GM12878 (cell line): ENCODE measurements around the gene DNASE1. TPM values are rescaled to one million over a fixed set of nuclear protein-coding genes. Genes with fewer than 3 reads are reported as not detected.

Experiments used
- ATAC-seq: fragments of 200-7000 bp; cut with Tn5 transposase; 3 replicates; pipeline ENCODE4 v1.9.1; 2020; ENCODE audit warnings: mild to moderate bottlenecking, moderate library complexity
- BruUV-seq: library from RNA; stranded (reverse); fragments of 400-500 nt; replicated peaks from 2 replicates; lab custom pipeline; 2021; lab: Mats Ljungman, UMichigan
- CTCF ChIA-PET: fragments of 300-600 bp; sonication (Branson Sonifier 250); formaldehyde crosslinking; extraction: SDS; loops from one replicate; lab custom pipeline; 2021; ENCODE audit warnings: inconsistent platforms; lab: Yijun Ruan, JAX
- POLR2A ChIA-PET: fragments of 350-600 bp; formaldehyde crosslinking; extraction: SDS; loops from one replicate; lab custom pipeline; 2021; ENCODE audit warnings: inconsistent platforms; lab: Charles Lee
- RAD21 ChIA-PET: fragments of 300-600 bp; sonication (Branson Sonifier 250); formaldehyde crosslinking; loops from one replicate; lab custom pipeline; 2023; ENCODE audit warnings: antibody characterized with exemption; ENCODE audit not compliant: unreplicated experiment; lab: Charles Lee
- SMC1A ChIA-PET: fragments of 300-600 bp; sonication (Branson Sonifier 250); formaldehyde crosslinking; loops from one replicate; lab custom pipeline; 2023; ENCODE audit not compliant: unreplicated experiment, uncharacterized antibody; lab: Charles Lee
- DNase-seq: peaks from one replicate; pipeline ENCODE4 v3.0.0-alpha.2; 2011; ENCODE audit warnings: low read depth, low spot score
- FAIRE-seq: peaks from 3 replicates; lab custom pipeline; 2011; peaks lifted over from hg19 to GRCh38; lab: Jason Lieb, UNC
- H2AFZ ChIP-seq: 2 replicates; pipeline ENCODE4 v1.6.0; 2011; ENCODE audit warnings: low read depth, low read length, control low read depth; ENCODE audit not compliant: control insufficient read depth
- H3K27ac ChIP-seq: 2 replicates; pipeline ENCODE4 v1.5.1; 2011; ENCODE audit warnings: control low read depth; ENCODE audit not compliant: control insufficient read depth, insufficient read depth
- H3K27me3 ChIP-seq, 2 experiments: replicated peaks in 1 of 2; 2 replicates each; pipeline versions ENCODE4 v1.6.0 to v1.6.1; 2011; ENCODE audit warnings: low read length in 1 of 2; ENCODE audit not compliant: control insufficient read depth in 2 of 2, insufficient read depth in 2 of 2
- H3K36me3 ChIP-seq, 2 experiments: 2 replicates each; pipeline ENCODE4 v1.5.1; 2011; ENCODE audit warnings: low read length in 1 of 2; ENCODE audit not compliant: control insufficient read depth in 2 of 2, insufficient read depth in 2 of 2
- H3K4me1 ChIP-seq: 2 replicates; pipeline ENCODE4 v1.6.1; 2011; ENCODE audit warnings: mild to moderate bottlenecking, low read length, moderate library complexity, mixed read lengths; ENCODE audit not compliant: control insufficient read depth, insufficient read depth
- H3K4me2 ChIP-seq: 2 replicates; pipeline ENCODE4 v1.6.0; 2011; ENCODE audit warnings: control low read depth; ENCODE audit not compliant: control insufficient read depth, insufficient read depth
- H3K4me3 ChIP-seq: fragments of 200-600 bp; sonication (generic); 2 replicates; pipeline ENCODE4 v1.5.1; 2016
- H3K79me2 ChIP-seq: 2 replicates; pipeline ENCODE4 v1.6.0; 2011; ENCODE audit warnings: low read length; ENCODE audit not compliant: control insufficient read depth, insufficient read depth
- H3K9ac ChIP-seq: 2 replicates; pipeline ENCODE4 v1.8.0; 2011; ENCODE audit warnings: low read length, control low read depth, mixed read lengths; ENCODE audit not compliant: control insufficient read depth, insufficient read depth
- H3K9me3 ChIP-seq: replicated peaks from 3 replicates; pipeline ENCODE4 v1.5.1; 2011; ENCODE audit warnings: mild to moderate bottlenecking, low read length; ENCODE audit not compliant: control insufficient read depth, insufficient read depth
- H4K20me1 ChIP-seq: 2 replicates; pipeline ENCODE4 v1.6.0; 2011; ENCODE audit not compliant: control insufficient read depth, insufficient read depth
- CHD4 ChIP-seq: fragments of 200-600 bp; sonication (generic); IDR thresholded peaks from 2 replicates; pipeline ENCODE4 v1.6.1; 2016; ENCODE audit warnings: mild to moderate bottlenecking
- POLR2AphosphoS5 ChIP-seq: IDR thresholded peaks from 2 replicates; pipeline ENCODE4 v1.6.1; 2011; ENCODE audit warnings: mild to moderate bottlenecking, low read length, inconsistent platforms
- POU2F2 ChIP-seq: IDR thresholded peaks from 3 replicates; pipeline ENCODE4 v1.6.1; 2011; ENCODE audit warnings: low read depth, mild to moderate bottlenecking, low read length, borderline replicate concordance
- WGBS: methylation state at CpG from one replicate; pipeline ENCODE4 v1.1.6; 2016; ENCODE audit warnings: low lambda C conversion rate; ENCODE audit not compliant: insufficient replicate concordance, insufficient coverage; ENCODE audit errors: missing lambda C conversion rate; 5-methylcytosine and 5-hydroxymethylcytosine counted together
- in situ Hi-C: fragments of 300-500 bp; cut with MboI; formaldehyde crosslinking; loops from 9 replicates; pipeline ENCODE4 v1.14.3; 2018; ENCODE audit warnings: mixed read lengths
- intact Hi-C: fragments of 100-400 bp; cut with micrococcal nuclease; formaldehyde crosslinking; loops from one replicate; pipeline ENCODE4 v1.14.2; 2022; ENCODE audit not compliant: unreplicated experiment
- polyA plus RNA-seq, 11 experiments: library from polyadenylated mRNA; depleted of rRNA in 4 of 11; unstranded in 6 of 11; stranded (reverse) in 5 of 11; fragments of >200 nt; fragmentation: Nextera tagmentation in 4 of 11; fragmentation: Illumina TruSeq in 1 of 11; extraction: Ambion mirVana in 4 of 11; extraction: Trizol in 1 of 11; gene quantifications; 1 replicate in 1 of 11; 2 replicates in 10 of 11; pipeline versions ENCODE4 v1.2.1 to v1.2.3, GENCODE V29; 2011 to 2016; ENCODE audit warnings: inconsistent platforms in 2 of 11, missing spikeins in 2 of 11, low read depth in 1 of 11
- total RNA-seq, 4 experiments: library from RNA; depleted of rRNA in 3 of 4; stranded (reverse); fragments of >200 nt in 3 of 4; fragmentation: Illumina TruSeq in 1 of 4; extraction: Trizol in 1 of 4; gene quantifications; 2 replicates each; pipeline versions ENCODE4 v1.2.1 to v1.2.3, GENCODE V29; 2013 to 2021
- TF ChIP-seq, protein P1 (sequence below): fragments of 450-650 bp; formaldehyde crosslinking; IDR thresholded peaks from 2 replicates; pipeline ENCODE4 v1.4.0; 2022; ENCODE audit warnings: mild to moderate bottlenecking, moderate library complexity

DNASE1 gene
- total and polyA plus RNA-seq, 10 of the 15 experiments (the other 5 are each of a cell fraction or from before 2014, with no cell fraction given) = 0.23 to 12.0 (median 7.9) TPM

DNA sequence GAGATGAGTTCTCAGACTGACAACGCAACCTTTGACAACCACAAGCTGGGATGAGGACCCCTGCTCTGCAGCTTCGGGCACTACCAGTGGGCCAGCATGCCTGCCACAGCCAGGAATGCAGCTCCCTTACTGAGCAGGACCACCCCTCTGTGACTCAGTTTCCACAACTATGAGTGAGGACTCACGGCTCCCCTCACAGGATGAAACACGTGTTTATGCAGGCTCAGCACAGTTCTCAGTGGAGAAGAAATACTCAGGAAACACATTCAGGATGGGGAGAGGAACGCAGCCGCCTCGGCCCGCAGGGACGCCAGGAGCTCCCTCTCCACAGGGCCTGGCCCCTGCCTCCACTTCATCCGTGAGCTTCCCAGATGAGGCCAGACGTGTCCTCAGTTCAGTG, 14.1 kb downstream of the DNASE1 start:
- Histone ChIP-seq H3K9me3 (no peaks in the 10 kb centered on the region), H3K4me2 (no peak overlapping the region), H3K4me3 (no peak overlapping the region), H3K27me3 (no peaks in the 10 kb centered on the region), H3K9ac (no peak overlapping the region), H4K20me1 (no peaks in the 10 kb centered on the region), H3K79me2 (no peaks in the 10 kb centered on the region)
- BruUV-seq = no TSS peak
- intact Hi-C loops (no loop called here), in situ Hi-C loops (no loop called here)
- no peak for ATAC-seq
- TF ChIP-seq POU2F2 (no peak), CHD4 (no peak), POLR2AphosphoS5 (no peak)
- TF ChIP-seq, all 136 proteins: peak for 0
- Histone ChIP-seq H3K27ac (no peak overlapping the region), H3K4me1 (no peaks in the 10 kb centered on the region), H3K36me3 (peaks cover 21 to 27% of the 10 kb centered on the region in 2 experiments; a peak in 3 of 4 replicates), H2AFZ (no peak overlapping the region)
- no peak for DNase-seq
- WGBS = 98% methylated on average over 11 of the region's 11 CpGs
- ChIA-PET POLR2A (no interaction called here), RAD21 (no interaction called here), CTCF (no interaction called here), SMC1A (no interaction called here)
- FAIRE-seq = no peak

DNA sequence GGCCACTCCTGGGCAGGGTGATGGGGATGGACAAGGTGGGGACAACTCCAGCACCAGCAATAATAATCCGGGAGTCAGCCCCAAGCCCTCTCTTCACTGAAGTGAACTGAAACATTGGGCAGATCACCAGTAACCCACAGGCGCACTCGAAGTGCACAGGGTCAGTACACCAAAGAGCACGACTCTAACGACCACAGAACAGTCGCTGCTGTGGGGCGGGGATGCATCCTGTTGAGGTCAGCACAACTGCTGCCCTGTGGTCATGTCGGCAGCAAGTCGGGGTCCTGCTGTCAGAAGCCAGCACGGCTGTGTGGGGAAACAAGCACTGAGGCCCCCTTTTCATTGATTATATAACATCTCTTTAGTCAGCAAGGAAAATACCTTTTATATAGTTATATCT, 14.6 kb downstream of the DNASE1 start:
- 99% methylated on average over 10 of the region's 10 CpGs for WGBS
- Histone ChIP-seq H3K27me3 (no peaks in the 10 kb centered on the region), H3K9ac (no peak overlapping the region), H3K9me3 (no peaks in the 10 kb centered on the region), H3K36me3 (peaks cover 21 to 30% of the 10 kb centered on the region in 2 experiments; a peak in 3 of 4 replicates), H4K20me1 (no peaks in the 10 kb centered on the region), H3K4me3 (no peak overlapping the region), H3K27ac (no peak overlapping the region), H3K79me2 (no peaks in the 10 kb centered on the region), H3K4me1 (no peaks in the 10 kb centered on the region)
- RAD21 ChIA-PET = no interaction called here
- CTCF ChIA-PET = no interaction called here
- no peak for FAIRE-seq
- intact Hi-C loops = no loop called here
- SMC1A ChIA-PET = no interaction called here
- ATAC-seq = no peak
- in situ Hi-C loops = no loop called here
- POLR2A ChIA-PET = no interaction called here
- DNase-seq = no peak
- TF ChIP-seq, protein P1, sequence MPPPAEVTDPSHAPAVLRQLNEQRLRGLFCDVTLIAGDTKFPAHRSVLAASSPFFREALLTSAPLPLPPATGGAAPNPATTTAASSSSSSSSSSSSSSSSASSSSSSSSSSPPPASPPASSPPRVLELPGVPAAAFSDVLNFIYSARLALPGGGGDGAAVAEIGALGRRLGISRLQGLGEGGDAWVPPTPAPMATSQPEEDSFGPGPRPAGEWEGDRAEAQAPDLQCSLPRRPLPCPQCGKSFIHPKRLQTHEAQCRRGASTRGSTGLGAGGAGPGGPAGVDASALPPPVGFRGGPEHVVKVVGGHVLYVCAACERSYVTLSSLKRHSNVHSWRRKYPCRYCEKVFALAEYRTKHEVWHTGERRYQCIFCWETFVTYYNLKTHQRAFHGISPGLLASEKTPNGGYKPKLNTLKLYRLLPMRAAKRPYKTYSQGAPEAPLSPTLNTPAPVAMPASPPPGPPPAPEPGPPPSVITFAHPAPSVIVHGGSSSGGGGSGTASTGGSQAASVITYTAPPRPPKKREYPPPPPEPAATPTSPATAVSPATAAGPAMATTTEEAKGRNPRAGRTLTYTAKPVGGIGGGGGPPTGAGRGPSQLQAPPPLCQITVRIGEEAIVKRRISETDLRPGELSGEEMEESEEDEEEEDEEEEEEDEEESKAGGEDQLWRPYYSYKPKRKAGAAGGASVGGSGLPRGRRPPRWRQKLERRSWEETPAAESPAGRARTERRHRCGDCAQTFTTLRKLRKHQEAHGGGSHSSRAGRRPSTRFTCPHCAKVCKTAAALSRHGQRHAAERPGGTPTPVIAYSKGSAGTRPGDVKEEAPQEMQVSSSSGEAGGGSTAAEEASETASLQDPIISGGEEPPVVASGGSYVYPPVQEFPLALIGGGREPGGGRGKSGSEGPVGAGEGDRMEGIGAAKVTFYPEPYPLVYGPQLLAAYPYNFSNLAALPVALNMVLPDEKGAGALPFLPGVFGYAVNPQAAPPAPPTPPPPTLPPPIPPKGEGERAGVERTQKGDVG (CRISPR knock-in tag) = no peak
- TF ChIP-seq, all 136 proteins: peak for 0
- H3K4me2 ChIP-seq = no peak overlapping the region
- no TSS peak for BruUV-seq
- no peak overlapping the region for H2AFZ ChIP-seq
